H9 (cell line): ENCODE measurements around the gene SCCPDH. TPM values are rescaled to one million over a fixed set of nuclear protein-coding genes. Genes with fewer than 3 reads are reported as not detected.
"Not testable (repeated sequence)": the region's sequence is repeated elsewhere in the genome, so short reads cannot be mapped to it uniquely, and the experiment has no call there.

Source experiments
- DNase-seq: peaks from one replicate; pipeline ENCODE4 v3.0.0-alpha.2; 2017
- H2AFZ ChIP-seq: one replicate; pipeline ENCODE4 v1.6.1; 2013; ENCODE audit warnings: mild to moderate bottlenecking, low read length, control low read depth, moderate library complexity
- H2AK5ac ChIP-seq: 2 replicates; pipeline ENCODE4 v1.6.1; 2013; ENCODE audit warnings: low read length, control low read depth, mixed read lengths; ENCODE audit not compliant: insufficient read length
- H2BK120ac ChIP-seq: one replicate; pipeline ENCODE4 v1.6.1; 2013; ENCODE audit warnings: low read depth, mild to moderate bottlenecking, low read length, control low read depth, inconsistent platforms; ENCODE audit not compliant: poor library complexity, severe bottlenecking
- H2BK12ac ChIP-seq: 2 replicates; pipeline ENCODE4 v1.6.1; 2013; ENCODE audit warnings: low read length, control low read depth, mixed read lengths, low read depth; ENCODE audit not compliant: insufficient read length
- H2BK15ac ChIP-seq: 2 replicates; pipeline ENCODE4 v1.6.1; 2013; ENCODE audit warnings: low read depth, low read length, control low read depth
- H2BK20ac ChIP-seq: one replicate; pipeline ENCODE4 v1.6.1; 2013; ENCODE audit warnings: low read depth, mild to moderate bottlenecking, low read length, control low read depth, inconsistent platforms; ENCODE audit not compliant: poor library complexity, severe bottlenecking
- H2BK5ac ChIP-seq: 2 replicates; pipeline ENCODE4 v1.6.1; 2013; ENCODE audit warnings: low read length, control low read depth, mixed read lengths; ENCODE audit not compliant: insufficient read length
- H3K14ac ChIP-seq: 2 replicates; pipeline ENCODE4 v1.6.1; 2013; ENCODE audit warnings: low read length, control low read depth; ENCODE audit not compliant: insufficient read depth
- H3K18ac ChIP-seq: 2 replicates; pipeline ENCODE4 v1.6.1; 2013; ENCODE audit warnings: low read depth, mild to moderate bottlenecking, mixed read lengths, low read length, control low read depth; ENCODE audit not compliant: insufficient read length
- H3K23ac ChIP-seq: 2 replicates; pipeline ENCODE4 v1.6.1; 2013; ENCODE audit warnings: low read length, control low read depth, mixed read lengths, low read depth; ENCODE audit not compliant: insufficient read length
- H3K23me2 ChIP-seq: 2 replicates; pipeline ENCODE4 v1.6.1; 2013; ENCODE audit warnings: low read depth, mild to moderate bottlenecking, mixed read lengths, low read length, control low read depth; ENCODE audit not compliant: insufficient read length, poor library complexity, severe bottlenecking
- H3K27ac ChIP-seq: 2 replicates; pipeline ENCODE4 v1.5.1; 2013; ENCODE audit warnings: low read length, control low read depth, mixed read lengths, low read depth; ENCODE audit not compliant: insufficient read length
- H3K27me3 ChIP-seq: 2 replicates; pipeline ENCODE4 v1.6.1; 2013; ENCODE audit warnings: low read length, control low read depth, inconsistent platforms; ENCODE audit not compliant: insufficient read depth
- H3K4ac ChIP-seq: 2 replicates; pipeline ENCODE4 v1.6.1; 2013; ENCODE audit warnings: low read depth, mild to moderate bottlenecking, control low read depth, inconsistent platforms, low read length, moderate library complexity
- H3K4me1 ChIP-seq: 2 replicates; pipeline ENCODE4 v1.6.1; 2013; ENCODE audit warnings: low read length, control low read depth, inconsistent platforms; ENCODE audit not compliant: insufficient read depth
- H3K4me2 ChIP-seq: 2 replicates; pipeline ENCODE4 v1.6.1; 2013; ENCODE audit warnings: low read length, control low read depth, mixed read lengths; ENCODE audit not compliant: insufficient read length, insufficient read depth
- H3K56ac ChIP-seq: 2 replicates; pipeline ENCODE4 v1.6.1; 2013; ENCODE audit warnings: low read depth, mild to moderate bottlenecking, mixed read lengths, low read length, control low read depth; ENCODE audit not compliant: insufficient read length
- H3K79me1 ChIP-seq: 2 replicates; pipeline ENCODE4 v1.6.1; 2013; ENCODE audit warnings: low read depth, mild to moderate bottlenecking, moderate library complexity, low read length, control low read depth, inconsistent platforms; ENCODE audit not compliant: insufficient read depth, poor library complexity, severe bottlenecking
- H3K79me2 ChIP-seq: 2 replicates; pipeline ENCODE4 v1.6.1; 2013; ENCODE audit warnings: low read length, control low read depth, inconsistent platforms; ENCODE audit not compliant: insufficient read depth
- H3K9ac ChIP-seq: 2 replicates; pipeline ENCODE4 v1.6.1; 2013; ENCODE audit warnings: low read length, control low read depth, mixed read lengths; ENCODE audit not compliant: insufficient read length; ENCODE audit errors: extremely low read depth
- H3K9me3 ChIP-seq: one replicate; pipeline ENCODE4 v1.6.1; 2013; ENCODE audit warnings: low read depth, low read length, inconsistent platforms; ENCODE audit not compliant: control insufficient read depth
- H3T11ph ChIP-seq: one replicate; pipeline ENCODE4 v1.6.1; 2013; ENCODE audit warnings: mild to moderate bottlenecking, low read length, control low read depth, inconsistent platforms
- H4K20me1 ChIP-seq: one replicate; pipeline ENCODE4 v1.6.1; 2013; ENCODE audit not compliant: control insufficient read depth, insufficient read length, insufficient read depth
- H4K5ac ChIP-seq: 2 replicates; pipeline ENCODE4 v1.6.1; 2013; ENCODE audit warnings: low read depth, mild to moderate bottlenecking, mixed read lengths, low read length, control low read depth; ENCODE audit not compliant: insufficient read length
- H4K8ac ChIP-seq: replicated peaks from 2 replicates; pipeline ENCODE4 v1.6.1; 2013; ENCODE audit warnings: low read length, control low read depth, mixed read lengths, low read depth; ENCODE audit not compliant: insufficient read length
- H4K91ac ChIP-seq: 2 replicates; pipeline ENCODE4 v1.6.1; 2013; ENCODE audit warnings: low read depth, mild to moderate bottlenecking, moderate library complexity, mixed read lengths, low read length, control low read depth; ENCODE audit not compliant: insufficient read length
- H3K27ac Mint-ChIP-seq, 3 experiments: 2 replicates in 2 of 3; 3 replicates in 1 of 3; pipeline ENCODE4 v1.8.0; 2020 to 2021; ENCODE audit warnings: mixed read lengths in 3 of 3, mild to moderate bottlenecking in 1 of 3, moderate library complexity in 1 of 3
- H3K27me3 Mint-ChIP-seq: 2 replicates; pipeline ENCODE4 v1.8.0; 2021; ENCODE audit warnings: low read depth, mild to moderate bottlenecking, moderate library complexity, mixed read lengths
- H3K36me3 Mint-ChIP-seq, 3 experiments: 2 replicates in 2 of 3; 3 replicates in 1 of 3; pipeline ENCODE4 v1.8.0; 2020 to 2021; ENCODE audit warnings: low read depth in 3 of 3, mixed read lengths in 3 of 3; ENCODE audit not compliant: insufficient read depth in 1 of 3
- H3K4me1 Mint-ChIP-seq, 2 experiments: 2 replicates each; pipeline ENCODE4 v1.8.0; 2020; ENCODE audit warnings: mixed read lengths in 2 of 2
- H3K4me3 Mint-ChIP-seq, 2 experiments: 2 replicates in 1 of 2; 3 replicates in 1 of 2; pipeline ENCODE4 v1.8.0; 2020 to 2021; ENCODE audit warnings: mild to moderate bottlenecking in 2 of 2, mixed read lengths in 2 of 2, moderate library complexity in 1 of 2
- H3K9me3 Mint-ChIP-seq, 2 experiments: 2 replicates in 1 of 2; 3 replicates in 1 of 2; pipeline ENCODE4 v1.8.0; 2020; ENCODE audit warnings: mild to moderate bottlenecking in 2 of 2, mixed read lengths in 2 of 2, moderate library complexity in 1 of 2
- CTCF ChIP-seq: fragments of 200-600 bp; sonication (generic); conservative IDR thresholded peaks from 3 replicates; pipeline ENCODE4 v1.8.0; 2021; ENCODE audit warnings: antibody characterized with exemption, mild to moderate bottlenecking
- WGBS: extraction: QIAGEN DNeasy Blood & Tissue Kit; methylation state at CpG from one replicate; pipeline ENCODE4 v1.1.7; 2013; ENCODE audit warnings: missing lambda C conversion rate, low lambda C conversion rate, mixed read lengths; ENCODE audit not compliant: insufficient read length; ENCODE audit errors: extremely low coverage; 5-methylcytosine and 5-hydroxymethylcytosine counted together
- total RNA-seq: library from RNA; stranded (reverse); gene quantifications from 2 replicates; pipeline ENCODE4 v1.2.1, GENCODE V29; 2021

Gene SCCPDH
- total RNA-seq, 1 experiment from 2014 or later, result 20.7 TPM

- no peak overlapping the region for H3K23ac ChIP-seq
- no peaks in the 10 kb centered on the region for H3K27me3 ChIP-seq
- H3K79me2 ChIP-seq, result no peaks in the 10 kb centered on the region
- no peak overlapping the region for H3K14ac ChIP-seq
- H2AK5ac ChIP-seq, result no peak overlapping the region
- H3K56ac ChIP-seq, result no peak overlapping the region
- no peak overlapping the region for H4K5ac ChIP-seq
- Mint-ChIP-seq H3K4me1 (peaks cover 7 to 10% of the 10 kb centered on the region in 2 experiments), H3K36me3 (peaks cover 48 to 57% (median 56%) of the 10 kb centered on the region in 3 experiments), H3K4me3 (no peak overlapping the region), H3K27ac (no peak overlapping the region), H3K27me3 (peaks cover 18% of the 10 kb centered on the region), H3K9me3 (peaks cover 17 to 25% of the 10 kb centered on the region in 2 experiments)
- no peaks in the 10 kb centered on the region for H3K4me1 ChIP-seq
- H2BK120ac ChIP-seq, result no peak overlapping the region
- H3K27ac ChIP-seq, result no peak overlapping the region
- DNase-seq, result no peak
- no peak overlapping the region for H3K9ac ChIP-seq
- no peak overlapping the region for H3K4ac ChIP-seq
- no peaks in the 10 kb centered on the region for H3K79me1 ChIP-seq
- no peak overlapping the region for H2BK12ac ChIP-seq
- TF ChIP-seq CTCF, result no peak
- no peak overlapping the region for H3K18ac ChIP-seq
- no peak overlapping the region for H3K4me2 ChIP-seq
- no peak overlapping the region for H4K91ac ChIP-seq
- peaks cover 11% of the 10 kb centered on the region for H3K9me3 ChIP-seq
- H2BK20ac ChIP-seq, result no peak overlapping the region
- H2AFZ ChIP-seq, result no peak overlapping the region
- H3T11ph ChIP-seq, result no peak overlapping the region
- WGBS, result no CpG with 5 or more reads among the region's 4 CpGs
- H3K23me2 ChIP-seq, result peaks cover 5% of the 10 kb centered on the region
- no peak overlapping the region for H2BK15ac ChIP-seq
- no peak overlapping the region for H4K8ac ChIP-seq
- no peaks in the 10 kb centered on the region for H4K20me1 ChIP-seq
- no peak overlapping the region for H2BK5ac ChIP-seq
Observed at GRCh38 chr1:246728311-246728710, 4.1 kb downstream of the SCCPDH start.

GRCh38 chr1:246729040-246729439 lies 4.8 kb downstream of the SCCPDH start:
- H3K4me2 ChIP-seq, H3T11ph ChIP-seq, H3K4me1 ChIP-seq, H2BK12ac ChIP-seq, H3K4ac ChIP-seq, H2BK15ac ChIP-seq, H3K79me1 ChIP-seq, H2AFZ ChIP-seq, DNase-seq, H3K23ac ChIP-seq, H4K91ac ChIP-seq, H2AK5ac ChIP-seq, H3K56ac ChIP-seq, H3K9ac ChIP-seq, H2BK120ac ChIP-seq, H4K8ac ChIP-seq, H3K18ac ChIP-seq, H2BK20ac ChIP-seq, H3K27me3 ChIP-seq, H3K4me3 Mint-ChIP-seq, H4K5ac ChIP-seq, H3K23me2 ChIP-seq, H3K79me2 ChIP-seq, H3K14ac ChIP-seq, H4K20me1 ChIP-seq, H2BK5ac ChIP-seq, H3K27ac ChIP-seq, H3K27ac Mint-ChIP-seq: not testable (repeated sequence)
- H3K27me3 Mint-ChIP-seq, result peaks cover 13% of the 10 kb centered on the region
- peaks cover 17 to 25% of the 10 kb centered on the region in 2 experiments for H3K9me3 Mint-ChIP-seq
- peaks cover 7 to 10% of the 10 kb centered on the region in 2 experiments for H3K4me1 Mint-ChIP-seq
- H3K9me3 ChIP-seq, result peaks cover 11% of the 10 kb centered on the region
- WGBS, result no CpG with 5 or more reads among the region's 5 CpGs
- peaks cover 48 to 57% (median 56%) of the 10 kb centered on the region in 3 experiments for H3K36me3 Mint-ChIP-seq
